HEK293 (cell line): ENCODE results near the gene CSF2.
A peak's percentile ranks its signal among the peaks of the same experiment; 100 is the strongest.

ENCODE experiments used
- CTCF ChIA-PET: fragments of 350-600 bp; formaldehyde crosslinking; extraction: SDS; loops from one replicate; lab custom pipeline; 2021; ENCODE audit warnings: antibody characterized with exemption; lab: Yijun Ruan, JAX
- POLR2A ChIA-PET: fragments of 300-600 bp; formaldehyde crosslinking; extraction: SDS; loops from one replicate; lab custom pipeline; 2020; ENCODE audit warnings: antibody characterized with exemption, inconsistent platforms; lab: Yijun Ruan, JAX
- H3K27ac ChIP-seq: fragments of 200-500 bp; sonication (Bioruptor generic); 2 replicates; pipeline ENCODE4 v1.5.1; 2014; ENCODE audit warnings: low read depth, low read length, control low read depth, inconsistent platforms; ENCODE audit errors: extremely low read depth
- H3K36me3 ChIP-seq, 2 experiments: fragments of 200-500 bp in 1 of 2; sonication (Bioruptor generic) in 1 of 2; 1 replicate in 1 of 2; 2 replicates in 1 of 2; pipeline ENCODE4 v1.5.1; 2014 to 2017; ENCODE audit warnings: inconsistent platforms in 2 of 2, low read length in 2 of 2; ENCODE audit not compliant: control insufficient read depth in 2 of 2, insufficient read depth in 1 of 2
- H3K4me1 ChIP-seq: fragments of 200-500 bp; sonication (Bioruptor generic); 2 replicates; pipeline ENCODE4 v1.5.1; 2014; ENCODE audit warnings: mild to moderate bottlenecking, low read length, inconsistent platforms; ENCODE audit not compliant: control insufficient read depth, insufficient read depth
- H3K4me3 ChIP-seq: 2 replicates; pipeline ENCODE4 v1.5.1; 2011; ENCODE audit warnings: low read depth, mild to moderate bottlenecking, control low read depth, low read length, moderate library complexity
- H3K9me3 ChIP-seq: fragments of 200-500 bp; sonication (Bioruptor generic); 2 replicates; pipeline ENCODE4 v1.5.1; 2014; ENCODE audit warnings: low read depth, low read length, inconsistent platforms; ENCODE audit not compliant: control insufficient read depth, insufficient read depth
- EGR2 ChIP-seq: fragments of 450-650 bp; formaldehyde crosslinking; IDR thresholded peaks from 2 replicates; pipeline ENCODE4 v1.5.1; 2016; ENCODE audit warnings: low read depth, missing biosample characterization, missing genetic modification characterization
- GLIS2 ChIP-seq: fragments of 450-650 bp; formaldehyde crosslinking; IDR thresholded peaks from 2 replicates; pipeline ENCODE4 v1.5.1; 2016; ENCODE audit warnings: missing biosample characterization, missing genetic modification characterization
- KLF1 ChIP-seq: fragments of 450-650 bp; formaldehyde crosslinking; IDR thresholded peaks from 2 replicates; pipeline ENCODE4 v1.5.1; 2016; ENCODE audit warnings: missing biosample characterization, missing genetic modification characterization
- KLF7 ChIP-seq: fragments of 450-650 bp; formaldehyde crosslinking; IDR thresholded peaks from 2 replicates; pipeline ENCODE4 v1.5.1; 2016; ENCODE audit warnings: missing biosample characterization, missing genetic modification characterization, borderline replicate concordance
- MEIS1 ChIP-seq: sonication (generic); formaldehyde crosslinking; IDR thresholded peaks from 2 replicates; pipeline ENCODE4 v1.8.1; 2022; ENCODE audit warnings: missing genetic modification reagents, mild to moderate bottlenecking, borderline replicate concordance
- PRDM10 ChIP-seq: fragments of 450-650 bp; formaldehyde crosslinking; IDR thresholded peaks from 2 replicates; pipeline ENCODE4 v1.5.1; 2016; ENCODE audit warnings: missing biosample characterization, missing genetic modification characterization
- REST ChIP-seq: fragments of 450-650 bp; formaldehyde crosslinking; IDR thresholded peaks from 2 replicates; pipeline ENCODE4 v1.5.1; 2016; ENCODE audit warnings: missing biosample characterization, missing genetic modification characterization
- YY2 ChIP-seq: fragments of 450-650 bp; formaldehyde crosslinking; IDR thresholded peaks from 2 replicates; pipeline ENCODE4 v1.5.1; 2016; ENCODE audit warnings: missing biosample characterization, missing genetic modification characterization
- ZBTB6 ChIP-seq: fragments of 450-650 bp; formaldehyde crosslinking; IDR thresholded peaks from 2 replicates; pipeline ENCODE4 v1.5.1; 2017; ENCODE audit warnings: missing biosample characterization, missing genetic modification characterization
- ZNF157 ChIP-seq: fragments of 450-650 bp; formaldehyde crosslinking; IDR thresholded peaks from 2 replicates; pipeline ENCODE4 v1.5.1; 2016; ENCODE audit warnings: missing biosample characterization, missing genetic modification characterization
- ZNF169 ChIP-seq: fragments of 450-650 bp; formaldehyde crosslinking; IDR thresholded peaks from 2 replicates; pipeline ENCODE4 v1.5.1; 2016; ENCODE audit warnings: missing biosample characterization, missing genetic modification characterization
- ZNF302 ChIP-seq: fragments of 450-650 bp; formaldehyde crosslinking; IDR thresholded peaks from 2 replicates; pipeline ENCODE4 v1.5.1; 2016; ENCODE audit warnings: missing biosample characterization, missing genetic modification characterization, low read depth
- ZNF354C ChIP-seq: fragments of 450-650 bp; formaldehyde crosslinking; IDR thresholded peaks from 2 replicates; pipeline ENCODE4 v1.5.1; 2016; ENCODE audit warnings: missing biosample characterization, missing genetic modification characterization, low read depth, borderline replicate concordance
- ZNF362 ChIP-seq: fragments of 450-650 bp; formaldehyde crosslinking; IDR thresholded peaks from 2 replicates; pipeline ENCODE4 v1.5.1; 2016; ENCODE audit warnings: missing biosample characterization, missing genetic modification characterization
- ZNF549 ChIP-seq: fragments of 450-650 bp; IDR thresholded peaks from 2 replicates; pipeline ENCODE4 v1.5.1; 2018; ENCODE audit warnings: missing biosample characterization, missing genetic modification characterization, mild to moderate bottlenecking, inconsistent platforms, moderate library complexity
- ZNF558 ChIP-seq: fragments of 450-650 bp; formaldehyde crosslinking; IDR thresholded peaks from 2 replicates; pipeline ENCODE4 v1.5.1; 2016; ENCODE audit warnings: missing biosample characterization, missing genetic modification characterization
- ZNF560 ChIP-seq: fragments of 450-650 bp; formaldehyde crosslinking; IDR thresholded peaks from 2 replicates; pipeline ENCODE4 v1.5.1; 2017; ENCODE audit warnings: missing biosample characterization, missing genetic modification characterization, borderline replicate concordance
- ZNF707 ChIP-seq: fragments of 450-650 bp; formaldehyde crosslinking; IDR thresholded peaks from 2 replicates; pipeline ENCODE4 v1.5.1; 2016; ENCODE audit warnings: missing biosample characterization, missing genetic modification characterization
- ZSCAN16 ChIP-seq: fragments of 450-650 bp; formaldehyde crosslinking; IDR thresholded peaks from 2 replicates; pipeline ENCODE4 v1.5.1; 2016; ENCODE audit warnings: missing biosample characterization, missing genetic modification characterization
- ZSCAN5A ChIP-seq: fragments of 450-650 bp; formaldehyde crosslinking; IDR thresholded peaks from 2 replicates; pipeline ENCODE4 v1.5.1; 2016; ENCODE audit warnings: missing biosample characterization, missing genetic modification characterization

Gene CSF2

GRCh38 chr5:132024789-132025402, 48.7 kb upstream of the CSF2 start:
- Histone ChIP-seq H3K9me3 (no peaks in the 10 kb centered on the region), H3K4me1 (no peaks in the 10 kb centered on the region), H3K27ac (no peak overlapping the region), H3K4me3 (no peak overlapping the region), H3K36me3 (no peaks in the 10 kb centered on the region)
- TF ChIP-seq REST (tag by site-specific recombination) (peak; percentile 87), ZBTB6 (tag by site-specific recombination) (no peak)
- CTCF ChIA-PET, result interaction anchor here (0.8 kb wide), 1 partner anchor 17 kb away, joined by 3 read pairs; no protein-coding TSS in a partner anchor
- POLR2A ChIA-PET, result no interaction called here

GRCh38 chr5:132025403-132025971, 48.1 kb upstream of the CSF2 start:
- POLR2A ChIA-PET, result no interaction called here
- no peak overlapping the region for H3K27ac ChIP-seq
- CTCF ChIA-PET, result no interaction called here
- no peak overlapping the region for H3K4me3 ChIP-seq
- TF ChIP-seq EGR2 (tag by site-specific recombination), result peak; percentile 16; the same call in 1 of the 2 replicates
- TF ChIP-seq KLF1 (tag by site-specific recombination), result no peak
- no peak for TF ChIP-seq ZNF354C
- TF ChIP-seq ZSCAN16 (tag by site-specific recombination), result no peak
- no peak for TF ChIP-seq ZNF169 (tag by site-specific recombination)
- TF ChIP-seq ZNF560, result no peak
- no peak for TF ChIP-seq MEIS1 (CRISPR knock-in tag)
- no peak for TF ChIP-seq ZNF302 (tag by site-specific recombination)
- no peaks in the 10 kb centered on the region for H3K9me3 ChIP-seq
- H3K36me3 ChIP-seq, result no peaks in the 10 kb centered on the region
- no peaks in the 10 kb centered on the region for H3K4me1 ChIP-seq

GRCh38 chr5:132026516-132027008, 47.0 kb upstream of the CSF2 start:
- POLR2A ChIA-PET, result no interaction called here
- H3K27ac ChIP-seq, result no peak overlapping the region
- CTCF ChIA-PET, result no interaction called here
- no peaks in the 10 kb centered on the region for H3K36me3 ChIP-seq
- H3K9me3 ChIP-seq, result no peaks in the 10 kb centered on the region
- no peaks in the 10 kb centered on the region for H3K4me1 ChIP-seq
- H3K4me3 ChIP-seq, result no peak overlapping the region
- no peak for TF ChIP-seq GLIS2
- no peak for TF ChIP-seq ZSCAN5A (tag by site-specific recombination)
- TF ChIP-seq ZNF549, result no peak
- TF ChIP-seq ZNF362 (tag by site-specific recombination), result no peak
- no peak for TF ChIP-seq KLF7 (tag by site-specific recombination)
- TF ChIP-seq ZNF707 (tag by site-specific recombination), result no peak
- no peak for TF ChIP-seq ZNF558 (tag by site-specific recombination)
- no peak for TF ChIP-seq YY2
- TF ChIP-seq PRDM10, result no peak
- TF ChIP-seq ZNF157 (tag by site-specific recombination), result no peak
